Stimulated activated CD4-positive, alpha-beta T cell treated with anti-CD3 and anti-CD28 coated beads, Interleukin-12 subunit alpha, Interleukin-12 subunit beta, amount 100 ng/mL, for 4 hours (primary cell): ENCODE measurements around the gene CCDC192.
"Not testable (repeated sequence)": the region's sequence is repeated elsewhere in the genome, so short reads cannot be mapped to it uniquely, and the experiment has no call there.

Experiments
- DNase-seq: peaks from one replicate; pipeline ENCODE4 v3.0.0-alpha.2; 2020

The CCDC192 gene

GRCh38 chr5:127769386-127769785 is 66.2 kb downstream of the CCDC192 start:
- no peak for DNase-seq

DNA sequence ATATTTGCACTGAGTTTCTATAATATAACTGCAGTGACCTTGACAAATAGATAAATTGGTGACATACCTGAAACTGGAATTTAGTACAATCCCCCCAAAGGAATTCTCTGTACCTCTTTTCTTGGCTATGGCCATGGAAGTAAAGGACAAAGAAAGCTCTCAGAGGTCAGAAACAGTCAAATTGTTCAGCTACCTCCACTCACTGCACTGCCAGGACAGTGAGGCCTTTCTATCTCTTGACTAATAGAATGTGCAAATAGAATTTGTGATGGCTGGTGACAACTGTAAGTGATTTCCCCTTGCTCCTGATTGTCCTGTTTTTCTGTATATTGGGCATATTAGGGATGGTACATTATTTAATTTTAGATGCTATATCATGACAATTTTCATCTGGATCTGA is 67.1 kb downstream of the CCDC192 start:
- DNase-seq: no peak

- no peak for DNase-seq
Observed at GRCh38 chr5:127772531-127772930, 69.3 kb downstream of the CCDC192 start.

- DNase-seq: no peak
Observed at GRCh38 chr5:127774221-127774620, 71.0 kb downstream of the CCDC192 start.

DNA sequence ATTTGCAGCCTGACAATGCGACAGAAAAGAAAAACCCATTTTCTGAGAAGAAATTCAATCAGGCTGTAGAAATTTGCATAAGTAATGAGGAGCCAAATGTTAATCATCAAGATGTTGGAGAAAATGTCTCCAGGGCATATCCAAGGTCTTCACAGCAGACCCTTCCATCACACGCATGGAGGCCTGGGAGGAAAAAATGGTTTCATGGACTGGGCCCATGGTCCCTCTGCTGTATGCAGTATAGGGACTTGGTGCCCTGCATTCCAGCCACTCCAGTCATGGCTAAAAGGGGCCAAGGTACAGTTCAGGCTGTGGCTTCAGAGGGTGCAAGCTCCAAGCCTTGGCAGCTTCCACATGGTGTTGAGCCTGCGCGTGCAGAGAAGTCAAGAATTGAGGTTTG is 73.3 kb downstream of the CCDC192 start:
- no peak for DNase-seq

DNA sequence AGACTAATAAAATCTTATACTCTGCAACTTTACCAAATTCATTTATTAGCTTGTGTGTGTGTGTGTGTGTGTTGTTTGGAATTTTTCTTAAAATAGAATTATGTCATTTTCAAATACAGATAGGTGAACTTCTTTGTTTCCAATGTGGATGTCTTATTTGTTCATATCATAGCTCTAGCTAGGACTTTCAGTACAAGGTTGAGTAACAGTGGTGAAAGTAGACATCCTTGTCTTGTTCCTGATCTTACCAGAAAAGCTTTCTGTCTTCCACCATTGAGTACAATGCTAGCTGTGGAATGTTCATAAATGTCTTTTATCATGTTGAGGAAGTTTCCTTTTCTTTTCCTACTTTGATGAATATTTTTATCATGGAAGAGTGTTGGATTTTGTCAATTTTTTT is 74.8 kb downstream of the CCDC192 start:
- DNase-seq: no peak

GRCh38 chr5:127782450-127782849 is 79.3 kb downstream of the CCDC192 start:
- DNase-seq: not testable (repeated sequence)

DNA sequence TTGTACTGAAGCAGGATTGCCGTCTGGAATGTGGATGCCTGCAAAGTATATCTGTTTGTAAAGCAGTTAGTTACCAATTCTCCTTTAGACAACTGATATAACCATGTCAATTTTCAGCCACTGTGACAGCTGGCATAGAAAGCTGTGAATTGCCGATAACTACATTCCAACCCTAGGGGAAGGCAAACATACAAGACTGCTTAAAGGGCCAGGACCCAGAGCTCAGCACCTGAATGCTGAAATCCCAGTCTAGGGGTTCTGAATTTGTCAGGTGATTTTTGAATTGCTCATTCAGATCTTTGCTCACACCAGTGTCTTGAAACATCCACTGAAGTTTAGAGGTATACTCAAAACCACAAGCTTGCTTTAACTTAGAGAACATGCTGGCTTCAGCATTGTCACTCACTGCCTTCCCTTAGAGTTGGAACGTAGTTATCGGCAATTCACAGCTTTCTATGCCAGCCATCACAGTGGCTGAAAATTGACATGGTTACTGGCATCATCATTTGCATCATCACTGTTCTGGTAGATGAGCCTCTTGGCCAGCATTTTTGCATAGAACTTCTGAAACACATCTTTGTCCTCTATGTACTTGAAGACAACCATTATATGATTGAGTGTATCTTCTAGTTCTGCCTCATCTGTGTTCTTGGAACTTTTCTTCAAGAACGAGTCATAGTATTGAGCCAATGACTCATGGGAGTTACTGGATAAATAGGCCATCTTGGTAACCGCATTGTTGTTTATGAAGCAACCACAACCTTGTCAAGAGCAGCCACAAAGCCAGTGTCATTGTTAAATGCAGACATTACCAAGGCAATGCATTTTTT is 82.1 kb downstream of the CCDC192 start:
- no peak for DNase-seq

- no peak for DNase-seq
Observed at GRCh38 chr5:127791439-127791838, 88.2 kb downstream of the CCDC192 start.

- not testable (repeated sequence) for DNase-seq
Observed at GRCh38 chr5:127791908-127792307, 88.7 kb downstream of the CCDC192 start.

DNA sequence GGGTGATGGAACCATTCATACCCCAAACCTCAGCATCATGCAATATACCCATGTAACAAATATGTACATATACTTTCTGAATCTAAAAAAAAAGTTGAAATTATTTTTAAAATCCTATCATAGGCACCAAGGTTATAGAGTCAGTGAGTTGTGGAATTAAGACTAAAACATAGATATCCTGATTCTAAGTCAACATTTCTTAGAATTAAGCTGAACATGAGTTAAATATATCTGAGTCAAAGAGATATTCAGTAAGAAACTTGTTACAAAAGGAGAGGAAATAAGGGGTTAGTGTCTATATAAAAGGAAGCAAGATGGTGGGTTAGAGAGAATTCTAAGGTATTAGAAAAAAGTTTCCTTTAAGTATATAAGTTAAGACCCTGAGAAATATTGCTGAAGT is 89.9 kb downstream of the CCDC192 start:
- no peak for DNase-seq

DNA sequence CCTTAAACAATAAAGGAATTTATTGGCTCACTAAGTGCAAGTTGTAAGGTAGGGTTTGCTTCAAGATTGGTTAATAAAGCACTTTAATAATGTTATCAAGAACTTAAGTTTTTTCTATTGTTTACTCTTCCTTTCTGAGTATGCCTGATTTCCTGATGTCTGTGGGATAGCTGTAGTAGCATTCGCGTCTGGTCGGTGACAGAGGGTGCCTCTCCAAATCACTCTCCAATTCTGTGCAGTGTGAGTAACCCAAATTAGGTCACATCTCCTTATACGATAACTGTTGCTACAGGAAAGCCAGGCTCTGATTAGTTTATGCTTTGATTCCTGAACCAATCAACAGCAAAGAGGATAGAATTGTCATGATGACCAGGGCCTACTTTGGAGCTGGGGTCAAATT is 90.7 kb downstream of the CCDC192 start:
- no peak for DNase-seq

GRCh38 chr5:127796211-127796610 is 93.0 kb downstream of the CCDC192 start:
- no peak for DNase-seq

DNA sequence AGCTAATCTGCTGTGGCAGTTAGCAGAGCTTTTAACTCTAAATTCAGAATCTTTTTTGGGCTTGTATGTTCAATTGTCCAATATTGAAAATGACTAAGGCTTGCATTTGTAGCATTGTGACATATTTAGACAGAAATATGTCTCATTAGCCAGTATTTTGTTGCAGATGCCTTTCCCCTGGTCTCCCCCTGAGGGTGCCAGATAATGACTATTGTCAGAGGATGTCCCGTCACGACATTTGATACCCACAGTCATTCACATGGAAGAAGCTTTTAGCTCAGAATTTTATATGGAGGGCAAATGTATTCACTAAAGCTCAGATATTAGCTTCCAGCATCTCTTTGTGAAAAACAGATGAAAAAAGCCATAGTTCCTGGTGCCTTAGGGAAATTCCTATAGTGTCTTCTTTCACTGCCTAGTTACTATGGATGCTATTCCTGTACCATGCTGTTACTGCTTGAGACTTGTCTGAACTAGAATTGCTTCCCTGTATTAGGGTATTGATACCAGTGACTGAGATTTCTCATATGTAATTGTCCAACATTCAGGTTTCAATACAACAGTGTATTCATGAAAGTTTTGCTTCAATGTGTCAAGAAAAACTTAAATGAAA is 96.2 kb downstream of the CCDC192 start:
- no peak for DNase-seq

DNA sequence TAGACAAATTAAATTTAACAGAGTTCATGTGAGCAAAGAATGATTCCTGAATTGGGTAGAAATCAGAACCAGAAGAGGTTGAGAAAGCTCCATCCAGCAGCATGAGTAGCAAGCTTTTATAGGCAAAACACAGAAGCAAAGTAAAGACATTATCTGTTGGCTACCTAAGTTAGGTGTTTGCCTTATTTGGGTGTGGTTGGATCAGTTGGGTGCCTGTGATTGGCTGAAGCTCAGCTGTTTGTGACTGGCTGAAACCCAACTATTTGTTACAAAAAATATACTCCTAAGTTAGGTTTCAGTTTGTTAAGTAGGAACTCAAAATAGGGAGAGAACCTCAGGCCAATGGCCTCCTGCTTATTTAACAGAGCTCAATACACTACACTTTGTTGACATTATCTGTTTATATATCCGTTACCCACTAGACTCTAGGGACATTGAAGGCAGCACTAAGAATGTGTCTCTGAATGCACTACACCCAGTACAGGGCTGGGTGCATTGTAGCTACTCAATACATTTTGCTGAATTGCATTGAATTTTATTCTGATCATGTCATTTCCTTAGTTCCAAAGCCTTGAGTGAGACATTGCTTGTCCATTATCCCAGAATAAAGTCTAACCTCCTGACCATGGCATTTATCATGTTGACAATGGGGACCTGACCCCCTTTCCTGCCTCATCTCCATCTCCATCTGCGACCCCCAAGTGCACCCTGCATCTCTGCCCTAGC is 98.7 kb downstream of the CCDC192 start:
- DNase-seq: no peak

DNA sequence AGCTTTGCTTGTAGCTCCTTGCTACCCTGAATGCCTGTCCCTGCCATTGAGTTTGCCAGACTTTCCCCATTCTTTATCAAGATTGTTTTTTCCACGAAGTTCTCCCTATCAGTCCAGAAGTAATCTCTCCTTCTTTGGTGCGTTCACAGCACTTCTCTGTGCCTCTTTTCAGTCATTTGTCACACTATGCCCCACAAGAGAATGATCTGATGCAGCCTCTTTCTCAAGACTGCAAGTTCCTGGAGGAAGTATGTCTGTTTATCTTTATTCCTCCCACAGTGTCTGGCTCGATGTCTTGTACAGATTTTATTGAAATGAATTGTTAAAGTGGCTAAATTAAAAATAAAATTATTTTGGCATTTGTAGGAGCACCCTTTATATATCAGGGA is 99.3 kb downstream of the CCDC192 start:
- no peak for DNase-seq

DNA sequence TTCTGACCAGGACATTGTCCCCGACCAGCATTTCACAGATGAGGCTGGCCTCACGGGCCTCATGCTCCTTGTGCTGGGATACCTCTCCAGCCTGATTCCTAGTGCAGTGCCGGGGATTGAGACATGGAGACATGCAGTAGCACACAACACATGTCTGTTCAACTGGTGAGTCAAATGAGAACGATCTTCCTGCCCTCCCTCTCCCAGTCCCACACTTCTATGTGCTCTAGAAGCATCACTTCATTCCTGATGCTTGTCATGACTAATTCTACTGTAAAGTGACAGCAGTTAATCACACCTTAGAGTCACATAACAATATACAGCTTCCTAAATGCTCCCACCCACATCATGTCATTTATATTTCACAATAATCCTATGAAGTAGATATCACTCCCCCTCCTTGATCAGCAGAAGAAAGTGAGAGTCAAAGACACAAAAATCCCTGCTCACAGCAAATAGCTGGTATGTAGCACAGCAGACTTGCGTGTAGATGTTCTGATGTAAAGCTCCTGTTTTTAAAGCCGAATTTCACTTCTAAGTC is 101.8 kb downstream of the CCDC192 start:
- DNase-seq: no peak

DNA sequence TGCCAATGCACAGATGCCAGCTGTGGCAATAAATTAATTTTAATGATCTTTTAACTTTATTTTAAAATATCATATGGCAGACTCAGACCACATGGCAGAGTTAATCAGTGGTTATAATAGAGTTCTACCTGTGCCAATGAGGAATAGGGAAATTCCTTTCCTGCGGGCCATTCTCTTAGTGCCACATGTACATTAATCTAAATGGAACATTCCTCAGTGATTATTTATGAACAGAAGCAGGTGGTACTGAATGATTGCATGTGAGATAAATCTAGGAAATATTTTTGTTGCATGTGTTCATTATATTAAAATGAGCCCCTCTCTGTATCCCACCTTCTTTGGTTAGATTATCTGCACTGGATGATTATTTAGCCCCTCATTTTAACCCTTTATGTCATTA is 102.3 kb downstream of the CCDC192 start:
- DNase-seq: no peak

- no peak for DNase-seq
Observed at GRCh38 chr5:127806776-127807175, 103.6 kb downstream of the CCDC192 start.

- DNase-seq: no peak
Observed at GRCh38 chr5:127809533-127809932, 106.3 kb downstream of the CCDC192 start.

- DNase-seq: no peak
Observed at GRCh38 chr5:127810017-127810416, 106.8 kb downstream of the CCDC192 start.

DNA sequence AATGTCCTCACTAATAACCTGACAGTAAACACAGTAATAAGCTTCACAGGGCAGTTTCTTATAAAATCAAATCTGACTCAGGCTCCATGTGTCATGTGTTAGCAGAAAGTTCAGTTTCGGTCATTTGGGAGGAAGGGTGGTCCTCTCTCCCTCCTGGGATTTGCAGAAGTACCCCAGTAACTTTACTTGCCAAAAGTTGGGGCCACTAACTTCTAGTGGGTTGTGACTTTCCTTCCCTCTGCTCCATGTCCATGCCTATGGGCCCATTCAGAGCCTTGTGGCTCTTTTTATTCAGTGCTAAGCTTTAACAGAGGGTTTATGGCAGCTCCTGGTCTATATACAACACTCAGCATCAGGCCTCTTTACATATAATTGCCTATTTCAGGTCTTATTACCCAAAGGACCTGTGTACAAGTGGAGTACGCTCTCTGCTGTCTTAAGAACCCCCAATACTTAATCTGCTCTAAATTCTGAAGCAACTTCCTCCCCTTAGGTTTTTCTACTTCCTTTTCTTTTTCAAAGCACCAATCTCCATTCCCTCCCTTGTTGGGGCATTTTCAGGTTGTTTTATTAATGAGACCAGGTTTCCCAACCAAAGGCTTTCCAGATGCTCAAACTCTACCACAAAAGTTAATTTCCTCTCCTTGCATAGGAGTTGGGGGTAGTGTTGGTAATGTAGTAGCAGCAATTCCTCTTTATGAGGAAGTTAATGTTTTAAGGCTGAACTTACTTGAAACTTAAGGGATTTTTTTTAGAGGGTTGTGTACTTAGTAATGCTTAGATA is 107.7 kb downstream of the CCDC192 start:
- DNase-seq: no peak

- DNase-seq: no peak
Observed at GRCh38 chr5:127812570-127812969, 109.4 kb downstream of the CCDC192 start.
